ENCODE results near the gene HEXD.

Gene HEXD

GRCh38 chr17:82490512-82491195 lies 72.5 kb downstream of the HEXD start:
- DNase-seq (ENCODE audit: low spot score) = no peak

- DNase-seq (ENCODE audit: low spot score) = no peak
These were observed 73.0 kb downstream of the HEXD start for GRCh38 chr17:82491196-82491530.

GRCh38 chr17:82491533-82491932 lies 73.4 kb downstream of the HEXD start:
- no peak for DNase-seq (ENCODE audit: low spot score)

Measured in germinal center (tissue), 1 donor.